HG03066 (cell line): Measurements from ENCODE around the gene UVSSA.
"Not testable (repeated sequence)": the region's sequence is repeated elsewhere in the genome, so short reads cannot be mapped to it uniquely, and the experiment has no call there.

Experiments
- ATAC-seq: cut with Tn5 transposase; IDR thresholded peaks from one replicate; pipeline ENCODE4 v1.9.1; 2021; ENCODE audit warnings: low read depth; ENCODE audit not compliant: unreplicated experiment

The UVSSA gene

GRCh38 chr4:1385373-1386340 is 38.6 kb downstream of the UVSSA start:
- no peak for ATAC-seq

- ATAC-seq: not testable (repeated sequence)
Measured at GRCh38 chr4:1393363-1393762, 46.4 kb downstream of the UVSSA start.

GRCh38 chr4:1393866-1394265 is 46.9 kb downstream of the UVSSA start:
- ATAC-seq: no peak

GRCh38 chr4:1394554-1395388 is 47.8 kb downstream of the UVSSA start:
- ATAC-seq: not testable (repeated sequence)

GRCh38 chr4:1395389-1395820 is 48.4 kb downstream of the UVSSA start:
- not testable (repeated sequence) for ATAC-seq

GRCh38 chr4:1395941-1396805 is 49.2 kb downstream of the UVSSA start:
- no peak for ATAC-seq

- ATAC-seq: no peak
Measured at GRCh38 chr4:1396806-1397455, 49.9 kb downstream of the UVSSA start.

GRCh38 chr4:1398681-1399507 is 51.9 kb downstream of the UVSSA start:
- ATAC-seq: no peak

- ATAC-seq: no peak
Measured at GRCh38 chr4:1399508-1400190, 52.6 kb downstream of the UVSSA start.

- no peak for ATAC-seq
Measured at GRCh38 chr4:1400191-1400805, 53.3 kb downstream of the UVSSA start.

- no peak for ATAC-seq
Measured at GRCh38 chr4:1400831-1401408, 53.9 kb downstream of the UVSSA start.

GRCh38 chr4:1401409-1402020 is 54.5 kb downstream of the UVSSA start:
- ATAC-seq: no peak

- ATAC-seq: no peak
Measured at GRCh38 chr4:1402021-1402515, 55.1 kb downstream of the UVSSA start.

GRCh38 chr4:1402516-1403091 is 55.6 kb downstream of the UVSSA start:
- ATAC-seq: no peak

- ATAC-seq: no peak
Measured at GRCh38 chr4:1403177-1403583, 56.2 kb downstream of the UVSSA start.
